Measurements from ENCODE around the gene SHISA3.

- no peak for TF ChIP-seq ZNF8 (CRISPR knock-in tag; IDR thresholded peaks at IDR 0.05)
- TF ChIP-seq ZC3H10 (CRISPR knock-in tag; IDR thresholded peaks at IDR 0.05) = no peak
- no peak for TF ChIP-seq CSDC2 (CRISPR knock-in tag; IDR thresholded peaks at IDR 0.05)
- TF ChIP-seq, protein P1, sequence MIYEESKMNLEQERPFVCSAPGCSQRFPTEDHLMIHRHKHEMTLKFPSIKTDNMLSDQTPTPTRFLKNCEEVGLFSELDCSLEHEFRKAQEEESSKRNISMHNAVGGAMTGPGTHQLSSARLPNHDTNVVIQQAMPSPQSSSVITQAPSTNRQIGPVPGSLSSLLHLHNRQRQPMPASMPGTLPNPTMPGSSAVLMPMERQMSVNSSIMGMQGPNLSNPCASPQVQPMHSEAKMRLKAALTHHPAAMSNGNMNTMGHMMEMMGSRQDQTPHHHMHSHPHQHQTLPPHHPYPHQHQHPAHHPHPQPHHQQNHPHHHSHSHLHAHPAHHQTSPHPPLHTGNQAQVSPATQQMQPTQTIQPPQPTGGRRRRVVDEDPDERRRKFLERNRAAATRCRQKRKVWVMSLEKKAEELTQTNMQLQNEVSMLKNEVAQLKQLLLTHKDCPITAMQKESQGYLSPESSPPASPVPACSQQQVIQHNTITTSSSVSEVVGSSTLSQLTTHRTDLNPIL (CRISPR knock-in tag; IDR thresholded peaks at IDR 0.05; ENCODE audit: low read depth) = no peak
- no peak for TF ChIP-seq ISL1 (CRISPR knock-in tag; IDR thresholded peaks at IDR 0.05)
- TF ChIP-seq OSR1 (CRISPR knock-in tag; IDR thresholded peaks at IDR 0.05) = no peak
- no peak for TF ChIP-seq BACH2 (CRISPR knock-in tag; IDR thresholded peaks at IDR 0.05; ENCODE audit: borderline replicate concordance)
- no peak for TF ChIP-seq CSRNP3 (CRISPR knock-in tag; IDR thresholded peaks at IDR 0.05)
- TF ChIP-seq, protein P2, sequence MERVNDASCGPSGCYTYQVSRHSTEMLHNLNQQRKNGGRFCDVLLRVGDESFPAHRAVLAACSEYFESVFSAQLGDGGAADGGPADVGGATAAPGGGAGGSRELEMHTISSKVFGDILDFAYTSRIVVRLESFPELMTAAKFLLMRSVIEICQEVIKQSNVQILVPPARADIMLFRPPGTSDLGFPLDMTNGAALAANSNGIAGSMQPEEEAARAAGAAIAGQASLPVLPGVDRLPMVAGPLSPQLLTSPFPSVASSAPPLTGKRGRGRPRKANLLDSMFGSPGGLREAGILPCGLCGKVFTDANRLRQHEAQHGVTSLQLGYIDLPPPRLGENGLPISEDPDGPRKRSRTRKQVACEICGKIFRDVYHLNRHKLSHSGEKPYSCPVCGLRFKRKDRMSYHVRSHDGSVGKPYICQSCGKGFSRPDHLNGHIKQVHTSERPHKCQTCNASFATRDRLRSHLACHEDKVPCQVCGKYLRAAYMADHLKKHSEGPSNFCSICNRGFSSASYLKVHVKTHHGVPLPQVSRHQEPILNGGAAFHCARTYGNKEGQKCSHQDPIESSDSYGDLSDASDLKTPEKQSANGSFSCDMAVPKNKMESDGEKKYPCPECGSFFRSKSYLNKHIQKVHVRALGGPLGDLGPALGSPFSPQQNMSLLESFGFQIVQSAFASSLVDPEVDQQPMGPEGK (CRISPR knock-in tag; IDR thresholded peaks at IDR 0.05; ENCODE audit: borderline replicate concordance) = no peak
- TF ChIP-seq ZFP30 (CRISPR knock-in tag; IDR thresholded peaks at IDR 0.05) = no peak
- no peak for TF ChIP-seq ESRRG (CRISPR knock-in tag; IDR thresholded peaks at IDR 0.05)
- TF ChIP-seq ZNF70 (CRISPR knock-in tag; IDR thresholded peaks at IDR 0.05) = no peak
- TF ChIP-seq RARB (CRISPR knock-in tag; IDR thresholded peaks at IDR 0.05) = no peak
- TF ChIP-seq TSHZ2 (CRISPR knock-in tag; IDR thresholded peaks at IDR 0.05) = no peak
Measured at GRCh38 chr4:42396752-42397634, at the start of gene SHISA3.
